Sciatic nerve (tissue), 2 donors: Measurements from ENCODE around the gene PHF21A. TPM values are rescaled to one million over a fixed set of nuclear protein-coding genes. Genes with fewer than 3 reads are reported as not detected.
"Not testable (repeated sequence)": the region's sequence is repeated elsewhere in the genome, so short reads cannot be mapped to it uniquely, and the experiment has no call there.

Source experiments
- ATAC-seq: fragments of 200-7000 bp; cut with Tn5 transposase; one replicate; pipeline ENCODE4 v1.9.1; 2020; ENCODE audit warnings: mild to moderate bottlenecking, moderate library complexity
- DNase-seq: peaks from one replicate; pipeline ENCODE4 v3.0.0-alpha.2; 2020; ENCODE audit warnings: low spot score
- intact Hi-C: fragments of 100-400 bp; cut with DNase I; formaldehyde crosslinking; loops from one replicate; pipeline ENCODE4 v1.14.2; 2022
- total RNA-seq: library from RNA; stranded (reverse); fragmentation: NEBNext Ultra II Directional; extraction: Animal tissue kit (Norgen Biotek cat#: 25700); gene quantifications from one replicate; pipeline ENCODE4 v1.2.1, GENCODE V29; 2021
- donor health status: DM: no; HTN: no; CAD: no.
- donor health status: DM: no; HTN: no; CAD: no.

The PHF21A gene
- total RNA-seq, 1 donor from 2014 or later, result 82.2 TPM

- intact Hi-C loops, result loop anchor here (10.0 kb wide), 1 partner anchor 127 kb away; no protein-coding TSS in a partner anchor
- no peak for ATAC-seq
- no peak for DNase-seq
Observed at GRCh38 chr11:46002189-46002588, 119.1 kb downstream of the PHF21A start.

- DNase-seq (no peak), ATAC-seq (no peak)
- intact Hi-C loops, result loop anchor here (10.0 kb wide), 1 partner anchor 127 kb away; no protein-coding TSS in a partner anchor
Observed at GRCh38 chr11:46001448-46001914, 119.8 kb downstream of the PHF21A start.

GRCh38 chr11:45997599-45997998, 123.7 kb downstream of the PHF21A start:
- intact Hi-C loops, result loop anchor here (10.0 kb wide), 1 partner anchor 967 kb away; no protein-coding TSS in a partner anchor
- no peak for ATAC-seq
- no peak for DNase-seq

- ATAC-seq, result no peak
Observed at GRCh38 chr11:45995342-45995734, 125.9 kb downstream of the PHF21A start.

DNA sequence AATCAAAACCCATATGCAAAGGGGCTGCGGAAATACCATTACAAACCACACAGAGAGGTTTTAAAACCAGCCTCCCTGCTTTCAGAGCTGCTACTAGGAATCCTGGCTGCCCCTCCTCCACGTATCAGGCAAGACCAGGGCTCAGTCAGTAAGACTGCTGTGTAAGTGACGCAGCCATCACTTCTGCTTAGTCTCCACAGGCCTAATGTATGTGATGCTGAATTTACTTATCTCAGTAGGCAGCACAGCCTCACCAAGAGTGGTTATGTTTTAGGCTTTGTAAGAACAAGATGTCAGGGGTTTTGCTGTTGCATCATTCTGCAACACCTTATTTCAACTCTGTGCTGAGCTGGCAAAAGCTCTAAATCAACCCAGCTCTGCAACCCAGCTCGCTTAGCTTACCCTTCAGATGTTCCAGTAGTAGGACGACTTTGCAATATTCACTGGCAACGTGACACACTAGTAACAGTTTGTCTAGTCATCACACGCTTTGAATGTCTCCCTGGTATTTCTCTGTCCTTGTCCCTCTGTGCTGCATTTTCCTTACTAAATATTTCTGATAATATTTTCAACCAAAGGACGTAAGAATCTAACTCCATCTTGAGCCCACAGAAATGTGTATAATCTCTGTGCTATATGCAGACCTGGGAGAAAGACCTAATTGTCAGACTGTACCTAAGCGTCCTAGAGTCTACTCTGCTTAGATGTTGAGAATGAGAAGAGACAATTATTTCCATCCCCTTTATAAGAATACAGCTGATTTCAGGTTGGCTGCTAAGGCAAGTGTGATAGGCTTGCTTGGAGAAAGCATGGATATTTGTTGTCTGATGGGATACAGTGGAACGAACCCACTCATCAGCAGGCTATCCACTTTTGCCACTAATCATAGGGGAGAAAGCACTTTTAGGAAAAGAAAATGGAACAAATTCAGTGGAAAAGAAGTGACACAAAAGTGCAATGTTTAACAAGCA, 126.6 kb downstream of the PHF21A start:
- ATAC-seq (peak; percentile 49), DNase-seq (no peak)
- intact Hi-C loops, result loop anchor here (10.0 kb wide), 1 partner anchor 970 kb away; no protein-coding TSS in a partner anchor

More at GRCh38 chr11:45995342-45995734, 125.9 kb downstream of the PHF21A start:
- intact Hi-C loops, result loop anchor here (10.0 kb wide), 1 partner anchor 969 kb away; no protein-coding TSS in a partner anchor
- DNase-seq, result no peak

- intact Hi-C loops, result loop anchor here (10.0 kb wide), 1 partner anchor 971 kb away; no protein-coding TSS in a partner anchor
- ATAC-seq, result peak; percentile 90
- no peak for DNase-seq
Observed at GRCh38 chr11:45993531-45994001, 127.7 kb downstream of the PHF21A start.

DNA sequence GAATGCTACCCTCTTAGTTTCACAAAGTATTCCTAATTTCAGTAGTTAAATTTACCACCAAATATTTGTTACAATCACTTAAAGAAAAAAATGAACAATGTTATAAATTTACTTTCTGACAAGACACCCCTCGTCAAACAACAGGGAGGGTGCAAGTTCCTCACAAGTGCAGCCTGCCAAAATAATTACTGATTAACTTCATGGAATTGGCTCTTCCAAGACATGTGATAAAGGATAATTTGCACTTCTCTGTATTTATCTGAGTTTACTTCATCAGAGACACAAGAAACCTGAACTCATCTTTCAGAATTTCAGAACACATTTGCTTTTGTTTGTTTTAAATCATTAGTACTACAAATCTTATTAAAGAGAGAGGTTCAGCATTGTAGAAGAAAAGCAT, 132.3 kb downstream of the PHF21A start:
- no peak for ATAC-seq
- intact Hi-C loops, result no loop called here
- DNase-seq, result no peak

- intact Hi-C loops, result no loop called here
- ATAC-seq (no peak), DNase-seq (no peak)
Observed at GRCh38 chr11:45985212-45985611, 136.0 kb downstream of the PHF21A start.

- DNase-seq, result no peak
- peak; percentile 36 for ATAC-seq
- intact Hi-C loops, result no loop called here
Observed at GRCh38 chr11:45984192-45984591, 137.1 kb downstream of the PHF21A start.

DNA sequence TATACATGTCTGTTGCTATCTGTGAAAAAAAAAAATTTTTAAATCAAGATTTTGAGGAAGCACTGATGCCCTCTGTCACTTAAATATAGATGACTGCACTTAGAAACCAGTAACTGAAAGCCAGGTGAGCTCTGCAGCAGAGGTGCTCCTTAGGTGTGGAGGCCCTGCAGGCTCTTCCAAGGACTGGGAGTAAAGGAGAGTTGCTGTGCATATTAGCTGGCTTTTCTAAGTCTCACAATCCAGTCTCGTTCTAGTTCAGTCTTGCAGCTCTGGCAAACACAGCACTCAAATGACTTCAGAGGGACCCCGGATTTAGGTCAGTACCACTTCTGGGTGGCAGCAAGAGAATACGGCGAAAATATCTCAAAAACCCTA, 137.8 kb downstream of the PHF21A start:
- DNase-seq (no peak), ATAC-seq (no peak)
- intact Hi-C loops, result no loop called here

DNA sequence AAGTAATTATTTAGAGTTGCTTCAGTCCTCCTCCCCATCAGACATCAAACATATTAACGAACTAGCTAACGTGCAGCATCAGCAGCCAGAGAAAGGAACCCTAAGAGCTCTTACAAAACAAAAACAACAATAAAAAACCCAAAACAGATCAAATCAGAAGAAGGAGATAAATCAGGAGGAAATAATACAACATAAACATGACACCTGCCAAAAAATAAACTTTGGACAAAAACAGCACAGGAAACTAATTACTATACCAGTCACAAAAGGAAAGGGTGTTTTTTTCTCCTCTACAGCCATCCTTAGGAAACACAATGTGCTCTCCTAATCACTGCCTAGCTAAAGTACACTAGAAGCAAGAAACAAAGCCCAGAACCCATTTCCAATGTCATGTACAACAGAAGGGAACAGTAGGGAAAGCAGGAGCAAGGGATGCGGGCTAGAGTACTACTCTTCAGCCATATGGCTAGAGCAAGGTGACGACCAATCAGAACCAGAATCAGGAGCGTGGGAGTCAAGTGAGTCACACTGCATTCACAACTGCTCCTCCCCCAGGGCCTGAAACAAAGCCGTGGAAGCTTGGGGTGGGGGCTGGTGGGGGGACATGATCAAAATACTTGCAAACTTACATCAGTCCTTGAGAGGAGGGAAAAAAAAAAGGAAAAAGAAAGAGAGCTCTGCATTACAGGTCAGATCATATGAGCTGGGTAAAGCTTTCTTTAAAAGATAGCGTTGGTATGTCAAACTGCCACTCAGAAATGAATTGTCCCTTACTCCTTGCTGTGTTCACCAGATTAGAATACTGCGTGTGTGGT, 138.4 kb downstream of the PHF21A start:
- DNase-seq (no peak), ATAC-seq (peak; percentile 57)
- intact Hi-C loops, result no loop called here

- intact Hi-C loops, DNase-seq: not testable (repeated sequence)
- ATAC-seq, result peak; percentile 69
Observed at GRCh38 chr11:45981826-45982225, 139.4 kb downstream of the PHF21A start.

- no peak for DNase-seq
- ATAC-seq, result no peak
- intact Hi-C loops, result no loop called here
Observed at GRCh38 chr11:45974806-45975205, 146.4 kb downstream of the PHF21A start.

DNA sequence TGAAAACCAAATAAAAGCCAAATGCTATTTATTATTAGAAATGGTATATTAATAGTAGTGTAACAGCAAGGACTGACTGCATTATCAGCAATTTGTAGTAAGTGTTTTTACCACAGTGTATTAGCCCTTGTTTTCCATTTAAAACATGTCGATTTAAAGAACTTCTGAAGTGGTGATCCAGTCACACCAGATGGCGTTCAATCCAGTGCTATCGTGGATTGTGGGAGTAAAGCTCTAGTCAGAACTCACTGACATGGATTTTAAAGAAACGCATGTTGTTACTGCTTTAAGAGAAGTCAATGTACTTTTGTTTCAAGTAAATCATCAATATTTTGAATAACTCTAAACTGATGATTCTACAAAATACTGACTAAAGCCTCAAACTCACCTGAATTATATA, 147.7 kb downstream of the PHF21A start:
- no peak for ATAC-seq
- intact Hi-C loops, result no loop called here
- DNase-seq, result no peak

GRCh38 chr11:45968901-45969300, 152.4 kb downstream of the PHF21A start:
- DNase-seq (no peak), ATAC-seq (peak; percentile 20)
- intact Hi-C loops, result no loop called here

GRCh38 chr11:45967506-45967905, 153.7 kb downstream of the PHF21A start:
- DNase-seq (no peak), ATAC-seq (no peak)
- intact Hi-C loops, result no loop called here

DNA sequence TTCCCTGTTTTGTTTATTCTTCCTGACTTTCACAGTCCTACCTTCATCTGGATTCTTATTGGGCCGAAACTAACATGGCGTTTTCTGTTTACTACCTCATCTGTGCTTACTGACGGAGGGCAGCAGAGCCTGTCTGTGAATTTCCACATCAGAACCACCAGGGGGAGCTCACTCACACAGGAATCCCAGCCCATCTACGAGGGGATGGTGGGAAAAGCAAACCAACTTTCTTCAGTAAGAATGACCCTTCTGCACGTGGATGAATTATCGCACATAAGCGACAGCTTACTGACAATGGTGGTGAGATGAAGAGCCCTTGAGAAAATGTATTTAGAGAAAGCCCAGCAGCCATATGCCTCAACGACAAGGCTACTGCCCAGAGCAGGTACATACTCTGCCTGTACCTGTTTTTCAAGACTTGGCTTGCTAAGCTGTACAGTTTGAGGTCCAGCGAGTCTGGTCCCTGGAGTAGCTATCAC, 156.3 kb downstream of the PHF21A start:
- ATAC-seq (peak; percentile 88), DNase-seq (peak; percentile 66)
- intact Hi-C loops, result no loop called here

DNA sequence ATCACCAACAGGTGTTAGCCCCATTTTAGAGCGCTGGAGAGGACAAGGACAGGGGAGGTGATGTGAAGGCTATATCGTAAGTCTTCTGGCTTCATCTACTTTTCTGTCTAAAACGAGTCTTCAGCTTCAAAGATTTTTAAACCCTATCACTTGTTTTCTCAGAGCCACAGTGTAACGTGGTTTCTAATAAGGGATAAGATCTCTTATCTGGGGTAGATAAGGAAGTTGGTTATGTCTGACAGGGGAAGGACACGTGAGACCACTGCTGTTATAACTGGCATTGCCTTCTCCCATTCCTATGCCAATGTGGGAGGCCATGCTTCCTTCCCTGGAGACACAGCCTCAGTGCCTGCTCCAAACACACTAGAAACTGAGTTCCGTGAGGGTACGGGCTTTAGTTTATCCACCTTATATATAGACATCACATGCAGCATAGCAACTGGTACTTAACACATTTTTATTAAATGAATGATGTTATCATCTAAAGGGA, 159.5 kb downstream of the PHF21A start:
- ATAC-seq (no peak), DNase-seq (no peak)
- intact Hi-C loops, result no loop called here
